GM21723 (cell line): ENCODE measurements around the gene MUSK.
"Not testable (repeated sequence)": the region's sequence is repeated elsewhere in the genome, so short reads cannot be mapped to it uniquely, and the experiment has no call there.

Source experiments
- ATAC-seq: cut with Tn5 transposase; IDR thresholded peaks from one replicate; pipeline ENCODE4 v1.9.1; 2021; ENCODE audit warnings: mild to moderate bottlenecking, moderate library complexity; ENCODE audit not compliant: unreplicated experiment

The MUSK gene

GRCh38 chr9:110755179-110755578, 86.6 kb downstream of the MUSK start:
- ATAC-seq: no peak

- no peak for ATAC-seq
These were observed 89.6 kb downstream of the MUSK start for GRCh38 chr9:110758201-110758600.

GRCh38 chr9:110762783-110763182, 94.2 kb downstream of the MUSK start:
- no peak for ATAC-seq

- ATAC-seq: no peak
These were observed 95.0 kb downstream of the MUSK start for GRCh38 chr9:110763568-110763967.

GRCh38 chr9:110764006-110764405, 95.4 kb downstream of the MUSK start:
- no peak for ATAC-seq

GRCh38 chr9:110765926-110766325, 97.3 kb downstream of the MUSK start:
- ATAC-seq: no peak

GRCh38 chr9:110767559-110768063, 99.0 kb downstream of the MUSK start:
- ATAC-seq: no peak

- no peak for ATAC-seq
These were observed 100.3 kb downstream of the MUSK start for GRCh38 chr9:110768886-110769285.

GRCh38 chr9:110769667-110770066, 101.1 kb downstream of the MUSK start:
- no peak for ATAC-seq

GRCh38 chr9:110775724-110776123, 107.1 kb downstream of the MUSK start:
- ATAC-seq: no peak

GRCh38 chr9:110776221-110776620, 107.6 kb downstream of the MUSK start:
- no peak for ATAC-seq

- ATAC-seq: no peak
These were observed 108.7 kb downstream of the MUSK start for GRCh38 chr9:110777196-110777875.

GRCh38 chr9:110777876-110778215, 109.3 kb downstream of the MUSK start:
- no peak for ATAC-seq

- no peak for ATAC-seq
These were observed 114.1 kb downstream of the MUSK start for GRCh38 chr9:110782701-110783100.

- ATAC-seq: no peak
These were observed 115.7 kb downstream of the MUSK start for GRCh38 chr9:110784309-110784708.

- ATAC-seq: no peak
These were observed 116.6 kb downstream of the MUSK start for GRCh38 chr9:110785166-110785565.

GRCh38 chr9:110788396-110788795, 119.8 kb downstream of the MUSK start:
- ATAC-seq: not testable (repeated sequence)

GRCh38 chr9:110788871-110789270, 120.3 kb downstream of the MUSK start:
- no peak for ATAC-seq

- no peak for ATAC-seq
These were observed 129.0 kb downstream of the MUSK start for GRCh38 chr9:110797611-110798010.

- no peak for ATAC-seq
These were observed 130.8 kb downstream of the MUSK start for GRCh38 chr9:110799396-110799795.

- ATAC-seq: no peak
These were observed 132.8 kb downstream of the MUSK start for GRCh38 chr9:110801426-110801825.

- no peak for ATAC-seq
These were observed 133.9 kb downstream of the MUSK start for GRCh38 chr9:110802416-110803035.
